ENCODE measurements around the gene SETBP1. TPM values are rescaled to one million over a fixed set of nuclear protein-coding genes. Genes with fewer than 3 reads are reported as not detected.

SETBP1 gene
- total RNA-seq, 1 experiment from 2014 or later: 0.05 TPM

DNA sequence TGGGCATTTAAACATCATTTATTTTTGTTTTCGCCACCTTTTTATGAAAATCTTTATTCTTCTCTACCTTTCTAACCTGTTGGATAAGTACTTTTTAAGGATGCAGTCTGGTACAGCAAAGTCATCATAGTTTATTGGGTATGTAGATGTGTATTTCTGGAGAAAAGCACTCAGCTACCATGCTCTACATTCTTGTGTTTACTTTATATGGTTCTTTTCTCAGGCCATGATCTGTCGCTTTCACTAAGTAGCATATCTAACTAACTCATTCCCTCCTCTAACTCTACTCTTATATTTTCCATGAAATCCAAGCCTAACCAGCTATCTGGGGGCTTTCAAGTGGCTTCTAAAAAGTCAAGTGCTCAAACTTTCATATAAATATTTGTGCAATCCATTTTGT is 25.3 kb upstream of the SETBP1 start:
- Histone ChIP-seq H3K9me3 (ENCODE audit: control insufficient read depth in 1 of 2, insufficient read depth in 1 of 2, low read depth in 1 of 2, low read length in 2 of 2) (peaks cover 8 to 31% of the 10 kb centered on the region in 2 experiments; a peak in 2 of 4 replicates), H3K36me3 (ENCODE audit: control insufficient read depth in 1 of 2, insufficient read depth in 2 of 2, low read length in 2 of 2) (no peaks in the 10 kb centered on the region), H3K9me2 (ENCODE audit: insufficient read depth) (no peaks in the 10 kb centered on the region), H4K20me1 (ENCODE audit: insufficient read depth) (no peaks in the 10 kb centered on the region), H2AFZ (ENCODE audit: low read depth, low read length, poor library complexity, severe bottlenecking) (no peak overlapping the region), H3K4me2 (ENCODE audit: low read length) (no peak overlapping the region), H3K79me2 (ENCODE audit: insufficient read depth, low read length) (no peaks in the 10 kb centered on the region), H3K4me1 (ENCODE audit: control insufficient read depth in 1 of 2, insufficient read depth in 2 of 2, low read length in 2 of 2) (no peaks in the 10 kb centered on the region), H3K27ac (ENCODE audit: low read depth, low read length) (no peak overlapping the region), H3K9ac (ENCODE audit: low read length) (no peak overlapping the region), H3K4me3 (replicated peaks in 1 of 2; ENCODE audit: low read depth in 1 of 2, low read length in 2 of 2) (no peak overlapping the region), H3K27me3 (ENCODE audit: insufficient read depth, low read length) (no peaks in the 10 kb centered on the region)
- POLR2A ChIA-PET: no interaction called here
- CTCF ChIA-PET: no interaction called here
- no peak for DNase-seq (ENCODE audit: low read depth, low spot score)
- no TSS peak for BruUV-seq (replicated peaks)
- TF ChIP-seq, protein P1, sequence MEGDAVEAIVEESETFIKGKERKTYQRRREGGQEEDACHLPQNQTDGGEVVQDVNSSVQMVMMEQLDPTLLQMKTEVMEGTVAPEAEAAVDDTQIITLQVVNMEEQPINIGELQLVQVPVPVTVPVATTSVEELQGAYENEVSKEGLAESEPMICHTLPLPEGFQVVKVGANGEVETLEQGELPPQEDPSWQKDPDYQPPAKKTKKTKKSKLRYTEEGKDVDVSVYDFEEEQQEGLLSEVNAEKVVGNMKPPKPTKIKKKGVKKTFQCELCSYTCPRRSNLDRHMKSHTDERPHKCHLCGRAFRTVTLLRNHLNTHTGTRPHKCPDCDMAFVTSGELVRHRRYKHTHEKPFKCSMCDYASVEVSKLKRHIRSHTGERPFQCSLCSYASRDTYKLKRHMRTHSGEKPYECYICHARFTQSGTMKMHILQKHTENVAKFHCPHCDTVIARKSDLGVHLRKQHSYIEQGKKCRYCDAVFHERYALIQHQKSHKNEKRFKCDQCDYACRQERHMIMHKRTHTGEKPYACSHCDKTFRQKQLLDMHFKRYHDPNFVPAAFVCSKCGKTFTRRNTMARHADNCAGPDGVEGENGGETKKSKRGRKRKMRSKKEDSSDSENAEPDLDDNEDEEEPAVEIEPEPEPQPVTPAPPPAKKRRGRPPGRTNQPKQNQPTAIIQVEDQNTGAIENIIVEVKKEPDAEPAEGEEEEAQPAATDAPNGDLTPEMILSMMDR (IDR thresholded peaks at IDR 0.05 in 2 of 3, conservative IDR thresholded peaks at IDR 0.05 in 1 of 3; ENCODE audit: borderline replicate concordance in 1 of 3, insufficient read depth in 1 of 3, low read depth in 2 of 3, low read length in 2 of 3): no peak
- TF ChIP-seq ZNF274 (IDR thresholded peaks at IDR 0.05; ENCODE audit: low read depth, low read length) (no peak), CEBPB (IDR thresholded peaks at IDR 0.05; ENCODE audit: low read depth) (no peak), ELF1 (IDR thresholded peaks at IDR 0.05; ENCODE audit: borderline replicate concordance, low read depth) (no peak), JUND (IDR thresholded peaks at IDR 0.05) (no peak), FOSL1 (IDR thresholded peaks at IDR 0.05; ENCODE audit: low read depth) (no peak)
- TF ChIP-seq, protein P2, sequence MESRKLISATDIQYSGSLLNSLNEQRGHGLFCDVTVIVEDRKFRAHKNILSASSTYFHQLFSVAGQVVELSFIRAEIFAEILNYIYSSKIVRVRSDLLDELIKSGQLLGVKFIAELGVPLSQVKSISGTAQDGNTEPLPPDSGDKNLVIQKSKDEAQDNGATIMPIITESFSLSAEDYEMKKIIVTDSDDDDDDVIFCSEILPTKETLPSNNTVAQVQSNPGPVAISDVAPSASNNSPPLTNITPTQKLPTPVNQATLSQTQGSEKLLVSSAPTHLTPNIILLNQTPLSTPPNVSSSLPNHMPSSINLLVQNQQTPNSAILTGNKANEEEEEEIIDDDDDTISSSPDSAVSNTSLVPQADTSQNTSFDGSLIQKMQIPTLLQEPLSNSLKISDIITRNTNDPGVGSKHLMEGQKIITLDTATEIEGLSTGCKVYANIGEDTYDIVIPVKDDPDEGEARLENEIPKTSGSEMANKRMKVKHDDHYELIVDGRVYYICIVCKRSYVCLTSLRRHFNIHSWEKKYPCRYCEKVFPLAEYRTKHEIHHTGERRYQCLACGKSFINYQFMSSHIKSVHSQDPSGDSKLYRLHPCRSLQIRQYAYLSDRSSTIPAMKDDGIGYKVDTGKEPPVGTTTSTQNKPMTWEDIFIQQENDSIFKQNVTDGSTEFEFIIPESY (IDR thresholded peaks at IDR 0.05; ENCODE audit: extremely low read depth, insufficient replicate concordance, low read length): no peak
- ATAC-seq: no peak
- RAD21 ChIA-PET (ENCODE audit: low non-redundant PET in 1 of 2, low total read pairs in 2 of 2, uncharacterized antibody in 2 of 2, unreplicated experiment in 2 of 2): no interaction called here
- intact Hi-C loops (cut with micrococcal nuclease): no loop called here
